Stimulated activated CD8-positive, alpha-beta memory T cell treated with anti-CD3 and anti-CD28 coated beads, Interleukin-15, amount 100 ng/mL, for 1 hour (primary cell): ENCODE results near the gene CALY.

Experiments used
- DNase-seq: peaks from one replicate; pipeline ENCODE4 v3.0.0-alpha.2; 2020; ENCODE audit warnings: low read depth

Gene CALY

DNA sequence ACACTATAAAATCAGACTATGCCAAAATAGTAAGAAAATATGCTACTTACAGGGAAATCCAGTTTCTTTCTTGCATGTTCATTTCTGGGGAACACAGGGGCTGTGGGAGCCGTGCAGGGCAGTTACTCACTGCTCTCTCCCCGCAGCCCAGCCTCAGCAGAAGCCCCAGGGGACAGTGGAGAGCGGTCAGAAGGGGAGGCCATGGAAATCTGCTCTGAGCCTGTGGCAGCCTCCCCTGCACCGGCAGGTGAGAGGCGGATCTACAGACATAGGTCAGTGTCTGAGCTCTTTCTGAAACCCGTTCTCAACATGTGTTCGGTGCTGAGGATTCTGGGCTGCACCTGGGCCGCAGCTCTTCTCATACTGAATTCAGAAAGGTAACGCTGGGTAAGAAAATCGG lies 25.1 kb downstream of the CALY start:
- DNase-seq = no peak

DNA sequence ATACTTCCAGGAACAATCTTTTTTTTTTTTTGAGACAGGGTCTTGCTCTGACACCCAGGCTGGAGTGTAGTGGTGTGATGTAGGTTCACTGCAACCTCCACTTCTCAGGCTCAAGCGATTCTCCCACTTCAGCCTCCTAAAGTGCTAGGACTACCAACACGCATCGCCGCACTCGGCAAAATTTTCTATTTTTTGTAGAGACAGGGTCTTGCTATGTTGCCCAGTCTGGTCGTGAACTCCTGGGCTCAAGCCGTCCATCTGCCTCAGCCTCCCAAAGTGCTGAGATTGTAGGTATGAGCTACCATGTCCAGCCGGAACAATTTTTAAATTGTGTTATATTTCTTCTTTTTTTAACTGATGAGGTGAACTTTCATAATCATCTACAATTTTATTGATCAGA lies 25.9 kb downstream of the CALY start:
- no peak for DNase-seq

DNA sequence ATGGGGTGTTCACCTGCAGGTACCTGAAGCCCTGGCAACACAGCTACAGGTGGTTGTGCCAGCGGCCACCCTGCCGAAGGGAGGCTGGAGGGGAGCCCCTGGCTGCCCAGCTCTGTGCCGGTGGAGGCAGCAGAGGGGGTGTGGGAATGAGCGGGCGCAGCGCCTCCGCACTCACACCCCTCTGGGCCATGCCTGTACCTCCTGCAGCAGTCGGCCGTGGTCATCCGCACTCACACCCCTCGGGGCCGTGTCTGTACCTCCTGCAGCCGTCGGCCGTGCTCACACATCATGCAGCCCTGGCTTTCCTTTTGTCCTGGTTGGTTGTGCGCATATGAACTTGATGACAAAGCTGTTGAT lies 26.3 kb downstream of the CALY start:
- DNase-seq = no peak

DNA sequence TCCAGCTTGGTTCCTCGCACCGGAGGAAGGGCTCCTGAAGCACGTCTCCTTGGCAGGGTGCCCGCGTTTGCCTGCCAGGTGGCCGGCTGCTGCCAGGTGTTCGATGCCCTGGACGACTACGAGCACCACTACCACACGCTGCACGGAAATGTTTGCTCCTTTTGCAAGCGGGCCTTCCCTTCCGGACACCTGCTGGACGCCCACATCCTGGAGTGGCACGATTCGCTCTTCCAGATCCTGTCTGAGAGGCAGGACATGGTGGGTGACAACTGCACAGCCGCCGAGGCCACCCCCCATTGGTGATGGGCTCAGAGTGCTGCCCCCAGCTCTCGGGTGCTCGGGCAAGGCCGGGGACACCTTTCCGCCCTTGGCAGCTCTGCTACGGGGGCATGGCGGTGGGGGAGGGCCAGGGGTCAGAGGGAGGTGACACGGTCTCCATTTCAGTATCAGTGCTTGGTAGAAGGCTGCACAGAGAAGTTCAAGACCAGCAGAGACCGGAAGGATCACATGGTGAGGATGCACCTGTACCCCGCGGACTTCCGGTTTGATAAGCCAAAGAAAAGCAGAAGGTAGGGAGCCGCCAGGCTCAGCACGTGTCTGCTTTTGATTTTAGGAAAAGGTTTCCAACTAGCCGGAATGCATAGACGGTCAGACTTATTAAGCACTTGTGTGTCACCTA lies 26.8 kb downstream of the CALY start:
- no peak for DNase-seq

DNA sequence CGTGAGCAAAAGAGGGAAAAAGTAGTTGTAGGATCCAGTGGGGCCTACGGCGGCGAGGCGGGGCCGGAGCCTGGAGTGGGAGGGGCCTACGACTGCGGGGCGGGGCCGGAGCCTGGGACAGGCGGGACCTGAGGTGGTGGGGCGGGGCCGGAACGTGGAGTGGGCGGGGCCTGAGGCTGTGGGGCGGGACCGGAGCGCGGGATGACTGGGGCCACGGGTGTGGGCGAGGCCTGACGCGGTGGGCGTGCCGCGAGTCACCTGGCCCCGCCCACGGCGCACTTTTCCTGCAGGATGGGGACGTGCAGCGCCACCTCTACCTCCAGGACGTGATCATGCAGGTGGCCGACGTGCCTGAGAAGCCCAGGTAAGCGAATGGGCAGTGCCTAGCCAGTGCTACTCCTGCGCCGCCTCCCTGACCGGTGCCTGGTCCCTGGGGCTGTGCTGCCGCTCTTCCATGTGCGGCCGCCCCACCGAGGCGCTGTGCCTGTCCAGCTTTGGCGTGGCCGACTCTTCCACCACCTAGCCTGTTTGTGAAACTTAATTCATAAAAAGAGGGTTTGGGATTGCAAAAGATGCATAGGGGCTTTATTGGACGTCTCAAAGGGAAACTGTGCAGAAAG lies 27.5 kb downstream of the CALY start:
- DNase-seq = peak; percentile 86

DNA sequence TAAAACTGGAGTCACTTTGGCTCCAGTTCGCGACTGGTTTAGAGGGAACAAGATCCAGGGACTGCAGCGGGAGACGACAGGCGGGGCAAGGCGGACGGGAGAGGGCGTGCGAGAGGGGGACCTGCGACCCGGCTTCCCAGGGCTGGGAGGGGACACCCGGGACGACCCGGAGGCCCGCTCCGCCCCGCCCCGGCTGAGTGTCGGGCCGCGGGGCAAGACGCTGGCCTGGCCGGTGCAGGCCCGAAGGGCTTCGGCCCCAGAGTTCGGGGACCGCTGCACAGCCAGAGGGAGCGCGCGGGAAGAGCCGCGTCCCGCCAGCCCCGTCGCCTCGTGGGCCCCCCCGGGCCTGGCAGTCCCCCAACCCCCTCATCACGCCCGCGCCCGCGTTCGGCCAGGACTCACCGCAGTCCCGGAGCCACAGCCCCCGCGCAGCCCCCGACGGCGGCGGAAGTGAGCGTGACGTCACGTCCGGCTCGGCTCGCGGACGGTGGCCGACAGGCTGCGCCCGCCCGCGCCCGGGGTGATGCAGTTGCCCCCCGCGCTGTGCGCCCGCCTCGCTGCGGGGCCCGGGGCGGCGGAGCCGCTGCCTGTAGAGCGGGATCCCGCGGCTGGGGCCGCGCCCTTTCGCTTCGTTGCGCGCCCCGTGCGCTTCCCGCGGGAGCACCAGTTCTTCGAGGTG lies 28.1 kb downstream of the CALY start, which contains the start of the genes TUBGCP2 and ZNF511:
Gene TUBGCP2 (minus strand): TSS at position 452 of the 679 bp plus-strand sequence. CDS start 5,931 bp downstream, outside the sequence.
Gene ZNF511 (plus strand): TSS at position 494 of the 679 bp plus-strand sequence. CDS start 30 bp downstream, at position 524.
- peak; percentile 76 for DNase-seq

DNA sequence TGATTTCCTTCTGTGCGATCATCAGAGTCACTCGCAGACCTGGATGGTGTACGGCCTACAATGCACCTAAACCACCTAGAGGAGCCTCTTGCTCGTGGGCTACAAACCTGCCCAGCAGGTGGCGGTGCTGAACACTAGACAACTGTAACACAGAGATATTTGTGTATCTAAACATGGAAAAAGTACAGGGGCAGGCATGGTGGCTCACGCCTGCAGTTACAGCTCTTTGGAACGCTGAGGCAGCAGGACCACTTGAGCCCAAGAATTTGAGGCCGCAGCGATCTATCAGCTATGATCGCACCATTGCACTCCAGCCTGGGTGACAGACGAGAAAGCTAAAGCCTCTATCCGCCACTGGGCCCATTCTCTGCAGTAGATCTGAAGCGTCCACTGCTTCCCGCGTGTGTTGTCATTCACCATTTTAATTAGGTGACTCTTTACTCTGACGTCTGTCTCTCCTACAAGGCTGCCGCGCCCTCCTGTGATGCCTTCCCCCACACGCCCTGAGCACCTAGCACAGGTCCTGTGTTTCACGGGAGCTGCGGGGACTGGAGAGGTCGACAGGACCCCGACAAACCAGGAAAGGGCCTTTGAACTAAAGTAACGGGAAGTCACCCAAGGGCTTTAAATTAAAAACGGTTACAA lies 28.8 kb downstream of the CALY start:
- peak; percentile 78 for DNase-seq

DNA sequence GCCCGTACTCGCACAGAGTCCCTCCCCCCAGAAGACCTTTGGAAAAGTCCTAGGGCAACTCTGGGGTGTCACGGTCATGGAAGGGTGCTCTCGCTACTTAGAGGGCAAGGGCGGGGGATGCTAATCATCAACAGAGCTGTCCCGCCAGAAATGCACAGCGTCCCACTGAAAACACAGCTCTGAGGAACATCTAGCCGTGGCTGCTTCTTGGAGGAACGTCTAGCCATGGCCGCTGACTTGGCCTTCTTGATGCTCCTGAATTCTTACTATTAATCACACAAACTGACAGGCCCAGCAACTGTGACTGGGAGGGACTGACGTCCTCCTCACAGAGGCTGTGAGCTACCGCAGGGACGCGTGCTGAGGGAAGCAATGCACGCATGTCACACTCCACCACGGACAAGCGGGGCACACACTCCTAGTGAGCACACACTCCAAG lies 29.7 kb downstream of the CALY start:
- DNase-seq = no peak

DNA sequence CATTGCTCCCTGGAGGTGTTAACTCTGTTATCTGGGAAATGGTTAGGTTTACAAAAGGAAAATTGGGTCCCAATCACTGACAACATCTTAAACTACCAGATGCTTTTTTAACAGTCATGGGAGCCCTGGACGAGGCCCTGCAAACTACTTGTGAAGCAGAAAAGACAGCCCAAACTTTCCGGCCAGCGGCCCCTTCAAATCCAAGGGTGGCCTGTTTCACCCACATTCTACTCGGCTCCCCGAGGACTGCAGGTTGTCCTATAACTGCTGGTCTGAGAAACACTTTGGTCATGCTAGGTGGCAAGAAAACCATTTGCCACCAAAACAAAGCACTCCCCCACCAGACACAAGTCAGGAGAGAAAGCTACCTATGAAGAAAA lies 30.6 kb downstream of the CALY start:
- DNase-seq = no peak

DNA sequence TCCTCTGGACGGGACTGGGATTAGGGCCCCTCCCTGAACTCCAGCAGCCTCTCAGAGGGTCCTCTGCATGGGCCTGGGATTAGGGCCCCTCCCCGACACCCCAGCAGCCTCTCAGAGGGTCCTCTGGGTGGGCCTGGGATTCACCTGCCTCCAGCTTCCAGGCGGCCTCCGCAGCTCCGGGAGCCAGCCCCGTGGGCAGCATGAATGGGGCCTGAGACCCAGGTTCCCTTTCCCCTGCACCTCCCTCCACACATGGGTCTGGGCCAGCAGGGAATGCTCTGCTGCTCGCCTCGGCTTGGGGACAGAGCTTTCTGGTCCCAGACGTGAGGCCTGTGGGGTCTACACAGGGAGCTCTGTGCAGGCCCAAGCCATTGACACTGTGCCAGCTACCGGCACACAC lies 33.5 kb downstream of the CALY start:
- no peak for DNase-seq

DNA sequence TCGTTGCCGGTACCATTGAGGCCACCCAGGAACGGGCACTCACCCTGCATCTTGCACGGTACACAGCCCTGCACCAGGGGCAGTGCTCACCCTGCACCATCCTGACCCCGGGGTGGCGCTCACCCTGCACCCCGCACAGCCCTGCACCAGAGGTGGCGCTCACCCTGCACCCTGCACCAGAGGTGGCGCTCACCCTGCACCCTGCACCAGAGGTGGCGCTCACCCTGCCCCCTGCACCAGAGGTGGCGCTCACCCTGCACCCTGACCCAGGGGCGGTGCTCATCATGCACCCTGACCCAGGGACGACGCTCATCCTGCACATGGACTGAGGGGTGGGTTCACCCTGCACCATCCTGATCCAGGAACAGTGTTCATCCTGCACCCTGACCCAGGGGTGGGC lies 34.5 kb downstream of the CALY start:
- DNase-seq = no peak

DNA sequence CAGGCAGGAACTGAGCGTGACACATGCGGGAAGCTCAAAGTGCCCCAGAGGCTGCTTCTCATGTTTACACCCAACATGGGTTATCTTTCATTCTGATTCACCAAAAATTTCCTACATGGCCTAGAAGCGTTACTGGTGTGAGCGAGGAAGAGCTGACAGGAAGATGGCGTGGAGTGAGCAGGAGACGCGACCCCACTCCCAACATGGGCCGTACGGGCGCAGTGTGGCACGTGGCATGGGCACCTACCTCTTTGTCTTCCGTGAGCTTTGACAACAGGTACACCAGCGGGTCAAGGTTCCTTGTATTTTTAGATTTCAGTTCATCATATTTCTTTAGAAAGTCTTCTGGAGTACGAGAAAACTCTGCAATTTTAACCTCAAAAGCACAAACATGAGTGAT lies 37.0 kb downstream of the CALY start:
- DNase-seq = no peak

DNA sequence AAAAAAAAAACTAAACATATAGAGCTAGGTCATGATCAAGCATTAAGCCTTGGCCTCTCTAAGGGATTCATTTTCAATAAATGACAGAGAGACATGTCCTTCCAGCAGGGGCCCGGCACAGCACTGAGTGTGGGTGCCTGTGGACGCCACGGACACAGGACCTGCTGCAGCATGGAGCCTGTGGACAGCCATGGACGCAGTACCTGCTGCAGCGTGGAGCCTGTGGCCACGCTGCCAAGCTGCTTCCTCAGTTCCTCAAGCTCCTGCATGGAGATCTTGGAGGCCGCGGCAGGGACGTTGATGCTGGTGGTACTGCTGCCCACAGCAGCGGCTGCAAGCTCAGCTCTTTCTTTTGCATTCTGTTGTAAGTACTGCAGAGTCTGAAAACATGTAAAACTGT lies 37.5 kb downstream of the CALY start:
- no peak for DNase-seq

DNA sequence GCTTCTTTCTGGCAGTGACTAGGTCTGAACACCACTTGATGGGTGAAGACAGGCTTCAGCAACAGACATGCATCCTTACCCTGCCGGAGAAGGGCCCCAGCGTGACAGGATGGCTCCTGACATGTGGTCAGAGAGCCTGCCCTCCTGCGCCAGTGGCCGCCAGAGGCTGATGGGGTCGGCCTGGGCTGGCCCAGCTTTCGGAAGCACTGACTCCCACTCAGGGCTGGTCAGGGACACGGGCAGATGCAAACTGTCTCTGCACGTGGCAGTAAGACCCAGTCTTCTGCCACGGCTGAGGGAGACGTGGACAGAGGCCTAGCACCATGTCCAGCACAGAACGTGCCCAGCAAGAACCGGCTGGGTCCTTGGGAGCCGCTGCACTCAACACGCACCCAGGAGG lies 38.2 kb downstream of the CALY start:
- no peak for DNase-seq

DNA sequence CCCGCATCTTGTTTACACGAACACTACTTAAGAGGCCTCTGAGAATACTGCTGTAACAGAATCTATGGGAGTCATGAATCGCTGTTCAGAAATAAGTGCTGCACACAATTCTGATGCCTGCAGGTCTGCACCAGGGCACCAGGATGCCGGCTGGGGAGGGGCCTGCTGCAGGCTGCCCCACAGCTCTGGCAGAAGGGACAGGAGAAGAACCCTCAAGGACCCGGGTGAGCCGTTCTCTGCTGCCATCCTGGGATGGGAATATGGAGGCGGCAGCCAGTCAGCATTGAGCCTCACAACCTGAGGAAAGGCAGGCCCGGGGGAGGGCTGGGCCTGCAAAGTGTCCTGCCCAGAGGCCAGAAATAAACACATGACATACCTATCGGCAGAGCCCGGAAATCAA lies 39.2 kb downstream of the CALY start:
- DNase-seq = no peak

DNA sequence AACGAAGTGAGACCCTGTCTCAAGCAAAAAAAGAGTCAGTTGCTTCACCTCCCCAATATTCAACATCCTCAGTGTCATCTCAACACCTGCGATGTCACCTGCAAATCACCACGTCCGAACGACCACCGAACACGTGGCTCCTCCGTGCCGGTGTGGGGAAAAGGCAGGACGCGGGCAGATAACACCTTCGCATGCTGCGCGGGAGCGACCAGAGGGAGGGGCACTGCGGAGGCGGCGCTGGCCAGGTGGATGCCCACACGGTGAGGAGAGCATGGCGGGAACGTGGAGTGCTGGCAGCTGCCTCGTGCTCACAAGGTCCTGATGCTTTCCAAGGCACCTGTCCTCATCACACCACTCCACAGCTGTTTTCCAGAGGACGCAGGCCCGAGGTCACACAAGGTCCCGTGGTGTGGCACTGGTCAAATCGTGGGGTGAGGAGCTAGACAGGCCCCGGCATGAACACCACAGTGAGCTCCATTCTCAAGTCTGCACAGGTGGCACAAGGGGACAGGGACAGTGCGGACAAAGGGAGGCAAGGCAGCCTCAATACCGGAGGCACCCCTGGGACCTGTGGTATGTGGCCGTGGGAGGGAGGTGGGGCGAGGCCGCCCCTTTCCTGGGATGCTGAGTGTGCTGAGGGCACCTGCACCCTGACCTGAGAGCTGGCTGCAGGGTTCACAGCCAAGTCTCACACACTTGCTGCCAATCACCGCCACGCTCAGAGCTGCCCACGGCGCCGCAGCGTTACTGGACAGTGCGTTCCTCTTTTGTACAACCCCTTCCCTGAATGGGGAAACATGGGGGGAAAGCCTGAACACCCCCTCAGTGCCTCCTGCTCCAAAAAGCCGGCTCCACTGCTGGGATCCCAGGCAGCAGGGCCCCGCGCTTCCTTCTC lies 41.0 kb downstream of the CALY start:
- DNase-seq = no peak

DNA sequence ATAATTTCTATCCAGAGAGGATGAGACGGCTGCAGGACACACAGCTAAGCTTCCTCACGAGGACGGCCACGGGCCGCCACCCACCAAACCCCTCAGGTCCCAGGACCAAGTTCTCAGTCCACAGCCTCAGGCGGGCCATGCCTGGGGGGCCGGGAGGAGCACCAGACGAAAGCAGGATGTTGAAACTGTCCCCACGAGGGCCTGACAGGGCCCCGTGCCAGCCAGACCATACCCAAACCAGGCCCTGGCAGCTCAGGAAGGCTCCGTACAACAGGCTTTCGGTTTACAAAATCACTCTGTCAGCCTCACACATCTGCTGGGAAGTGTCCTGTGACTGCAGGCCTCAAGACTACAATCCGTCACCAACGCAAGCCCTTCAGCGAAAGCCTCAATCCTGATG lies 42.5 kb downstream of the CALY start:
- no peak for DNase-seq

DNA sequence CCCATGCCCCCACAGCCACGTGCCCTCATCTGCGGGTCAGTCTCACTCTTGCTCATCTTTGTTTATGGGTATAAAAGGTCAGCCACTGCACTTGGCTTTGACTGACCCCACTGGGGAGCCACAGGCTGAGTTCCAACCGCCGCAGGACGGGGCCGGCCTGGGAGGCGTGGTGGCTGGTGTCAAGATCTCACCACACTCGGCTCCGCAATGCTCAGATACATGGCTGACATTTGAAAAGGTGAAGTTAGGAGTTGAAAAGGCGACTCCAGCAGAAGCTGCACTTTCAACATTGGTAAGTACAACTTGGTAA lies 42.9 kb downstream of the CALY start:
- DNase-seq = no peak

DNA sequence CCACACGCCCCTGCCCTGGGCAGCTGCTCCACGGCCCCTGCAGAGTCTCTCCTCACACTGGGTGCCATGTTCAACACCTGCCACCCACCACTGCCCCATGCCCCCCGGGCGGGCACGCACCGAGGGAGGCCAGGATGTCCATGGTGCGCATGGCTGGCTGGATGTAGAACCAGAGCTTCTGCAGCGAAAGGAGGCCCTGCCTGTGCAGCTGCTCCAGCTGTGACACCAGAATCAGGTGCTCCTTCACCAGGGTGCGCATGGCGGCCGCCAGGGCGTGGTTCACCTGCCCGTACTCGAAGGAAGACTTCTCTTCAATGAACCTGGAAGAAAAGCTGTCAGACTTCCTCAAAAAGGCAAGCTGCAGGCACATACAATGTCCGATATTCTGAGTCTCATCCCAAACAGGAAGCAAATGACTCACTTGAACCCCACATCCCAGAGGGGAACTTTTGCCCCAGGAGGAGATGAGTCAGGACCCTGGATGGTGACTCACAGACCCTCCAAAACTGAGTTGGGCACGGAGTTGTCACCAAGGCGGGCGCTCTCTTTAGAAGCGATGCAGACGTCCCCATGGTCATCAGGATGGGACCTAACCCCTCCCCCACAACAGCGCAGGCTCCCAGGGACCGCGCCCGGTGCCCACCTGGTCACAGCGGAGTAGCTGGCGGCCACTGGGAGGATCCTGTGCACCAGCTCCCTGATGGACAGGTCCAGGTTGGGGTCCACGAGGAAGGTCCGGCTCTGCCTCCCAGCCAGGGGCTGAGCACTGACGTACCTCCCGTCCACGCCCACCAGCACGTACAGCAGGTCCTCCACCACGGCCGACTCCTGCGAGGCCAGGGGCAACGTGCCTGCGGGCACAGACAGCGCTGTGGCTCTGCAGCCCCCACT lies 43.5 kb downstream of the CALY start:
- no peak for DNase-seq

DNA sequence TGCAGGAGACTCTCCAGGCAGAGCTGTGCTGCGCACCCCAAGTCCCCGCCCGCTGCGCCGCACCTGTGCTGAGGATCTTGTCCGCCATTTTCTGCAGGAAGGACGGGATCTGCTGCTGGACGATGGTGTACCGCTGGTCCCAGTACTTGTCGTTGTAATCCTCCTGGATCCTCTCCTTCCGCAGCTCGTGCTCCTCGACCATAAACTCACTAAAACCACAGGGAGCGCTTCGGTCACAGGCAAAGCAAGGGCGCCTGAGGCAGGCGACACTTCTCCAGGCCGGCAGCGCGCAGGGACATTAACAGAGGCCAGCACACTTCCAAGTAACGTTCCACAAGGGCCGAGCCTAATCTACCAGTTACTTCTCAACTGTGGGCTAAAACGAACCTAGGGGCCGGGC lies 46.9 kb downstream of the CALY start:
- no peak for DNase-seq
